ENCODE data around the gene MNX1.

MNX1 gene

GRCh38 chr7:157014635-157015555 lies 4.4 kb upstream of the MNX1 start:
- no peak for DNase-seq

- DNase-seq, result no peak
Measured at GRCh38 chr7:157013602-157014549, 3.4 kb upstream of the MNX1 start.

GRCh38 chr7:157013101-157013500 lies 2.6 kb upstream of the MNX1 start:
- DNase-seq, result no peak

GRCh38 chr7:157012113-157012547 lies 1.7 kb upstream of the MNX1 start:
- no peak for DNase-seq

- DNase-seq, result no peak
Measured at GRCh38 chr7:157011333-157012112, 1.1 kb upstream of the MNX1 start.

- no peak for DNase-seq
Measured at GRCh38 chr7:157009778-157010587, 480 bp downstream of the MNX1 start.

- no peak for DNase-seq
Measured at GRCh38 chr7:157009170-157009777, 1.2 kb downstream of the MNX1 start.

- no peak for DNase-seq
Measured at GRCh38 chr7:157008206-157009169, 2.0 kb downstream of the MNX1 start.

- DNase-seq, result no peak
Measured at GRCh38 chr7:157007470-157008066, 2.9 kb downstream of the MNX1 start.

- DNase-seq, result no peak
Measured at GRCh38 chr7:157006829-157007469, 3.5 kb downstream of the MNX1 start.

GRCh38 chr7:157006205-157006747 lies 4.2 kb downstream of the MNX1 start:
- no peak for DNase-seq

GRCh38 chr7:157005456-157006204 lies 4.8 kb downstream of the MNX1 start:
- no peak for DNase-seq

GRCh38 chr7:157004521-157005455 lies 5.7 kb downstream of the MNX1 start:
- DNase-seq, result no peak

GRCh38 chr7:157003756-157004520 lies 6.5 kb downstream of the MNX1 start:
- DNase-seq, result no peak

GRCh38 chr7:157003445-157003755 lies 7.1 kb downstream of the MNX1 start:
- DNase-seq, result no peak

GRCh38 chr7:157002819-157003421 lies 7.5 kb downstream of the MNX1 start:
- DNase-seq, result no peak
